Posterior cingulate gyrus (tissue), 11 donors: ENCODE results near the gene FKBP11.

Source experiments
- DNase-seq, 10 donors: peaks; one replicate each; pipeline versions ENCODE4 v3.0.0 to v3.0.0-alpha.2; 2020 to 2021; ENCODE audit warnings: mixed read lengths in 3 of 10
- intact Hi-C: fragments of 100-400 bp; cut with DNase I; formaldehyde crosslinking; loops from one replicate; pipeline ENCODE4 v1.15.1; 2023

FKBP11 gene

DNA sequence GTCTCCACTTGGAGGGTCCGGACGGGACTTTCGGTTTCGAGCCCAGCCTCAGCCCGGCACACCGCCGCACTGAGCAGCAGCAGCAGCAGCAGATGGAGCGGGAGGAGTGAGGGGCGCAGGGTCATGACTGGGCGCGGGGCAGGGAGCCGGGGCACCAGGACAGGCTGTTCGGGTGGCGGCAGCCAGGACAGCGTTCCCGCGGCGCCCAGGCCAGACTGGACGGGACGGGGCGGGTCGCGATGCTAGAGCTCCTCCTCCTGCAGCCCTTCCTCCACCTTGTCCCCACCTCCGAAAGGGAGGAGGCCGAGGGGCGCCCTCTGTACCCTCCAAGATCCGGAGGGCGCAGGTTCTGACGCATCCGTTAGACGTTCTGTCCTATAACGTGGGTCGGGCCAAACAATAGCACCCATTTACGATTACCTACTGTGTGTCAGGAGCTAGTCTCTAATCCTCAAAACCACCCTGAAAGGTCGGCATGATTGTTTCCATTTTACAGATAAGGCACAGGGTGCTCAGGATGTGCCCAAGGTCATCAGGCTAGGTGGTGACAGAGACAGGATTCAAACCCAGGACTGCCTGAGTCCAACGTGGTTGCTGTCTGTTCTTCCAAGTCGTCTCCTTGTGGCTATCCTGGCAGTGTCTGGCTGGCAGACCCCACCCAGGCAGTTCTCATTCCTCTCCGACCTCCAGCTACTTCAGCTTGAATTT is at the start of gene FKBP11:
Gene FKBP11 (minus strand): TSS at position 189 of the 708 bp plus-strand sequence. CDS start 64 bp downstream, at position 125.
- intact Hi-C loops, result no loop called here
- peak; percentile 22 to 92 (median 40) for DNase-seq

DNA sequence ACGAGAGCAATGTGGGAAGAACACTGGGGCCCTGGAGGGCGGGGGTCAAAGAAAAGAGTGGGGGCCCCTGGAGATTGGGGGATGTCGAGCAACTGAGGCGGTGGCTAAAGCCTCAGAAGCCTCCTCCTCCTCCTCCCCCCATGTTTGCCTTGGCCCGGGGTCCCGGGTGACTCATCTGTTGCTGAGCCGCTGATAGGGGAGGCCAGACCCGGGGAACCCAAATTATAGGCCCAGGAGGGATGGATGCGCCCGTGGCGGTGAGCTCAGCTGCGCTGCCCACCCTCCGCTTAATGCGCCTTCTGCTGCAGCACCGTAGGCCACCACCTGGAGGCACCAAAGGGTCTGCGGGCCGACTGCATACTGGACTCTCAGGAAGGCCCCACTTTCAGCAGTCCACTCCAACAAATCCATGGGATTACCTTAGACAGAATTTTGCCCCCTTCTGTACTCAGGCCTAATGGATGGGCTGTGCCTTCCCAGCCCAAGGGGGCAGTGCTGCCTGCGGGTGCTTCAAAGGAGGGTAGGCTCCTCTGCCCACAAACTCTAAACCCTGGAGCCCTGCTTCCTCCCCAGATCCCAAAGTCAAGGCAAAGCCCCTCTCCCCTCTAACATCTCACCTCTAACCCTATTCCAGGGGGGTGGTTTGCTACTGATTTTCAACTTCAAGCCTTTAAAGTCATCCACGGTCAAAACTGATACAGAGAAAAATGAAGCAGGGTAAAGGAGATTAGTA is 48.8 kb upstream of the FKBP11 start:
- intact Hi-C loops, result no loop called here
- peak in 1 of 10 donors; percentile 54 for DNase-seq

DNA sequence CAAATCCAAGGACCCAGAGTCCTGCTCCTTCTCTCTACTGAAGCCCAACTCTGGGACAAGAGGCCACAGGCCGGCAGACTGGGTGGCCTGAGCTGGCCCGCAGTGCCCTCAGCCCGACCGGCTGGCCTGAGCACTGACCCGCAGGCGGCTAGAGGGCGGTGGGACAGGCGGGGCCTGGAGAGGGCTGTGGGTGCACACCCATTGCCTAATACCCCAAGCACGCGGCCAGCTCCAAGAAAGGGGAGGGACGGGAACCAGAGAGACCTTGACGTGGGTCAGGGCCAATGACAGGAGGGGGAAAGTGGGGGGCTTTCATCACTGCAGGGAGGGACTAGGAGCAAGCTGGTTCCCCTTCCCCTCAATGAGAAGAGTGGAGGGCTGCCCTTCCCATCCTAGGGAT is 48.2 kb upstream of the FKBP11 start:
- intact Hi-C loops, result no loop called here
- no peak for DNase-seq

DNA sequence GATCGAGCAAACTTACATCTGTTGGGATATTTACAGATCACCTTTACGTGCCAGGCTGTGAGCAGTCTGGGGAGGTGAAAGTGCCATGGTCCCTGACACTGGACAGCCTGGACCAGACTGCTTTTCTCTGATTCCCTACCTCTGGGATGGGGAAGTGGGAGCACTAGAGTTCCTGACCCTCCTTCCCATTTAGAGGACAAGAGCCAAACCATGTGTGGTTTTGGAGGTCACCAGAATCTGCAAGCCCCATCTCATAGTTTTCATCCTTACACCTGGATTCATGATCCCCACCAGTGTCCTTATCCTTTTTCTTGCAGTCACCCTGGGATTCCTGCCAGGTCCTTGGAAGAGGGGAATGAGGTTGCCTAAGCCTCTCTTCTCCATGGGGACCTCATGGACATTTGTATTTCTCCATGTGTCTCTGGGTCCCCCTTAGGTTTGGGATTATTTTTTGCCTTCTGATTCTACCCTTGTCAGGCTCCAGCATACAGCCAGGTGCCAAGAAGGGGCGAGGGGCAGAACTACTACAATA is 47.7 kb upstream of the FKBP11 start:
- DNase-seq, result no peak
- intact Hi-C loops, result no loop called here

DNA sequence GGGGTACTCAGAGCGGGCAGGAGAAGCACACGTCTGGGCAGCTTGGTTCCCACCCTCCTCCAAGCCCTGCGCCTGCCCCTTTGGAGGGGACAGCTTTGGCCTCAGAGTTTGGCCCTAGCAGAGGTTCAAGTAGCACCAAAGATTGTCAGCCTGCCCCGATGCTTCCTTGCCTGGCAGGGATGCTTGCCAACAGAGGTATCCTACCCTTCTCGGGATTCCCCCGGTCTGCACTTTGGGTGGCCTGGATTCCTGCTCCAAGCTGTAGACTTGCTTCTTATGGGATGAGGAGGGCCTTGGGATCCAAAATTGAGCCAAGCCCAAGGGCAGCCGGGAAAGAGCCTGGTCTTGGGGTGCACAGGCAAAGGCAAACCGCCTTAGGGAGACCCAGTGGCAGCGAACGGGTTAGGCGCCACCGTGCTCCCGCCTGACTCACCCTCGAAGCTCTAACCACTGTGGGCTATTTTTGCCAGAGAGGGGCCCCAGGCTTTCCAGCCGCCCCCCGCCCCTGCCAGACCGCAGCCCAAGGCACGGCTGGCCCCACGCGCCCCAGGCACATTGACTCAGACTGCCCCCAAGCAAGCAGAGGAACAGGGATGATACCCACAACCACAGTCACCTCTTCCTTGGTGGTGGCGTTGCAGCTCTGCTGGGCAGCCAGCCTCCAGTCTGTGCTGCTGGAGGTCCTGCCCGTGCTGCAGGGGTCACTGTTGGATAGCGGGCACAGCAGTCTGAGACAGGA is 47.1 kb upstream of the FKBP11 start:
- no peak for DNase-seq
- intact Hi-C loops, result no loop called here

DNA sequence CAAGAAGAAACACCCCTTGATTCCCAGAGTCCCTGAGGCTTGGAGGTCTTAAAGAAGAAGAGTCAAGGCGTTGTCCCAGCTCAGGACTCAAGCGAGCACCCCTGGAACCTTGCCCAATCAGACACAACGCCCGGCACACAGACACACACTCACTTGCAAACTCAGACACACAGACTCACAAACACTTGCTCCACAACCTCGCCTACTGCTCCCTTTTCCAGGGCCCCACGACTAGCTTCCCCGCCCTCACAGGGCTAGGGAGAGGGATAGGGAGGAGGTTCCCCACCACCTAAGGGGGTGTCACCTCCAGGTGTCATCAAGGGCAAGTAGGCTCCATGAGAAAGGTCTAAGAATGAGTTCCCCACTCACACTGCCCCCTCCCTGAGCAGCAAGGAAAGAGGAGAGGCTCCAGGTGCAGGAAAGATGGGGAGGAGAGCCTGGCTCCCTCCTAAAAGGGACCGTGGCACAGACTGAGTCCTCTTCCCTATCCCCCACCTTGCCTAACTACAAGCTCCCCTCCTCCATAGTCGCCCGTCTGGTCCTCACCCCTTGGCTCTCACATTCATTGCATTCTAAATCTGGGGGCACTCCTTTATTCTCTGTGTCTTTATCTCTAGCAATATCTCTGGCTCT is 45.5 kb upstream of the FKBP11 start:
- intact Hi-C loops, result no loop called here
- DNase-seq, result no peak

DNA sequence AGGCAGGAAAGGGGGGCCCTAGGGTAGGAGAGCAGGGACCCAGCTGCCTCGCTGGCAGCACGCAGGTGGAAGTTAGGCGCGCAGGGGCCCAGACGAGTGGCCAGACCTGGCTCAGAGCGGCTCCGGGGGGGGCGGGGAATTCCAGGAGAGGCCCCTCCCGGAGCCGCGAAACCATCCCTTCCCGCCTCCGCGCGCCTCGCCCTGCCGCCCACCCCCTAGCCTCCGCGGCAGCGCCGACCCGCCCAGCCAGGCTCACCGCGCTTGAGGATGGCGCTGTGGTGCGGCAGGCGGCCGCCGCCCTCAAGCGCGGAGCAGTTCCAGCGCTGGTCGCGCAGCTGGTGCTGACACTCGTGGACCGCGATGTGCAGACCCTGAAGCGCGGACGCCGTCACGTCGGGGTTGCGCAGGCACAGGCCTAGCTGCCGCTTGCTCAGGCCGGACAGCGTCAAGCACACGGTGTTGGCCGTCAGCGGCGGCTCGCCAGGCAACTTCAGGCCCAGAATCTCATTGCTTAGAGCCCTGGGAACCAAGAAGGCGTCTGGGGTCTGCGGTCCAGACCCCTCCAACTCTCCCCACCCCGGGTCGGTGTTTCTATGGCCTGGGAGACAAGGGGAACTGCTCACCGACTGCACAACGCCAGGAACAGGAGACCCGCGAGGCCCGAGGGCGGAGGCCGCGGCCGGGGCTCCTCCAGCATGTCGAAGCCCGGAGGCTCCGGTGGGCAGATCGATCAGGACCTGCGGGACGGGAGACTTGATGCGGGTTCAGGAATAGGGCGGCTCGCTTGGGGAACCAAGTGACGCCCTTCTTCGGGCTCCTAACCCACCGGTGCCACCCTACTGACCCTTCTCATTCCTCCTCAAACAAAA is 44.8 kb upstream of the FKBP11 start:
- peak in 1 of 10 donors; percentile 90 for DNase-seq
- intact Hi-C loops, result no loop called here

DNA sequence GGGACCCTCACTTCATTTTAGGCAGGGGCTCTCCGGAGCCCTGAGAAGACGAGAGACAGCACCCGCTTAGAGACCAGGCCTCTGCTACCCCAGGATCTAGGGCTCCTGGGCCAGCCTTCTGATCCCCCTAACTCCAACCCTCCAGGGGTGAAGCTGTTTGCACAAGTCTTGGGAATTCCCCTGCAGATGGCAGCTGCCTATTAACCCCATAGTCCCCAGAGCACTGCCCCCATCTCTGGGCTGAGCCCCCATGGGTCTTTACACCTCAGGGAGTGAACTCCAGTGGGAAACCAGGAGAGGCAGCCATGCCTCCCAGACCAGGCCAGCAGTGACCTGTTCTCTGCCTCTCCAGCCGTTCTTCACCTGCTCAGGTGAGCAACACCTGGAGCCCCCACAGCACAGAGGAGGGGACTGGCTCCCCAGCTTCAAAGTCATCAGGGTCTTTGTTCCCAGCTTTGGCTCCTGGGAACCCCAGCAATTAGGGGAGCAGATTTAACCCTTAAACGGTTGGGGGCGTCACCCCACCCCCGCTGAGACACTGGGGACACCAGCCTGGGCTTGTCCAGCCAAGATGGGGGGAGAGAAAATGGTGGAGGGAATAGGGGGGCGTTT is 44.0 kb upstream of the FKBP11 start:
- intact Hi-C loops, result no loop called here
- DNase-seq, result no peak

DNA sequence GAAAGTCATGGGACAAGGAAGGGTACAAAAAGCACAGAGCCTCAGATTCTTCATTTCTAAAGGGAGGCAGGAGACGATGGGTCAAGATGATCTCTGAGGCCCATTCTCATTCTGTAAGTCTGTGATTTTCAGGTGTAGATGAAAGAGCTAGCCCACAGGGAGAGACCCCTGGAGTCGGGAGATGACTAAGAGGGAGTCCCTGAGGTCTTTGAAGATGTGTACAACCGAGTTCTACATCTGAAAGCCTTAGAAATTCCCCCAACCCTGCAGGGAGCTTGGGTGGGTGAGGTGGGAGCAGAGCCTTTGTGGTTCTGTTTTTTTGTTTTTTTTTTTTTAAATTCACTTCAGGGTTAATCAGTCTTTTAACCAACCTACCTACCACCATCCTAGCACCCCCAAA is 43.2 kb upstream of the FKBP11 start:
- no peak for DNase-seq
- intact Hi-C loops, result no loop called here

DNA sequence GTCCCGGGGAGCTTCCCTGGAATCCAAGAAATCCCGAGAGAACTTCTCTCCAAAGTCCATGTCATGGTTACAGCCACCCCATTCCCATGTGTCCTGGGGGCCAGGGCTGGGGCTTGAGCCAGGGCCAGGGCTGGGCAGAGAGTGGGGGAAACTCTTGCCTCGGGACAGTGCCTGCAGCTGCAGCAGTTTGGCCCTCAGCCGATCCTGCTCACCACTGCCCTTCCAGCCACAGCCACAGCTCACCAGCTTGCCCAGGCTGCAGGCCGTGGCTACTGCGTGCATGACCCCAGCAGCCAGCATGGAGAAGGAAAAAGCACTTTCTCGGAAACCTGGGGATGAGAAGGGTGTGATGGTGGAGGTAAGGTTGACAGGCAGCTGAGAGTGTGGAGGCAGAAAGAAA is 42.7 kb upstream of the FKBP11 start:
- intact Hi-C loops, result no loop called here
- DNase-seq, result no peak

DNA sequence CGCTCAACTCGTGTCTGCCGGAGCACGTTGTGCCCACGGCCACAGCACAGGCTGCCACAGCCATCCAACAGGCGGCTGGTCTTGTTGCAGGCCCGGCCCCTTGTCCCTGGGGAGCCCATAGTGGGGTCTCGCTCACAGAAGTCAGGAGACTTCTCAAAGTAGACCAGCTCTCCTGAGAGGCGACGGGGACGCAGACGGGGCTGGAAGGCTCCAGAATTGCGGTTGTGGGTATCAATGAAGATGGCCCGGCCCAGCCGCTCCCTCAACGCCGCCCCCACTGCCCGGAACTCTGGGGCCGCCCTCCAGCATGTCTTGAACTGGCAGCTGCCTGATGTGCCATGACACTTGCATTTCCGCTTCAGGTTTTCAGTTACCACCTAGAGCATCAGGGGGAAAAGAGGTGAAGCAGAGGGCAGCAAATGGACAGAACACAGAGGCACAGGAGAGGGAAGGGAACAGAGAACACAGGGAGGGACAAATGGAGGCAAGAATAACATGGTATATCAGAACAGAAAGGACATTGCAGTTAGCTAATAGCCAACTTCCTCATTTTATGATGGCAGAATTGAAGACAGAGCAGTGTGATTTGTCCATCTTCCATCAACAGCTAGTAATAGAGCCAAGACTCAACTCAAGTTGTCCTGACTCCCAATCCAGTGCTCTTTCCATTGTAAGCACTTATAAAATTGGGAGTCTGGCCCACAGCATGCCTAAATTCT is 41.0 kb upstream of the FKBP11 start:
- intact Hi-C loops, result no loop called here
- no peak for DNase-seq

DNA sequence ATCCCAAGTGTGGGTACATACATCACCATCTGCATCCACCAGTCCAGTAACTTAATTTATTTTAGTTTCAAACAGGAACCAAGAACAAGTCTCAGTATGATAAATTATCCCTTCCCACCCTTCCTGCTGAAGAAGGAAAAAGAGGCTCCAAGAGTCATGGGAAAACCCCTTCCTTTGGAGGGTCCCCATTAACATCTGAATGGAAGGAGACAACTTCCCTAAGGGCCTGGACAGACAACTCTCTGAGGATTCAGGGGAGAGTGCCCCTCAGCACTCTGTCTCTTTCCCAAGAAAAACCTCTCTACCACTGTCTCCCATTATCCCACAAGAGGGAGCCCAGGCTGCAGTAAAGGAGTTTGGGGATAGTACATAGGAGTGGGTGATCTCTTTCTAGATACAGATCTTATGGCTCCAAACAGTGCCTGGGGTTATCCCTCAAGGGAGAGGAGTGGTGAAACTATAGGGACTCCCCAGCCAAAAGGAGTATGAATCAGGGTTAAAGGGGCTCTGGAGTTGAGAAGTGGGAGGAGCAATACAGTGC is 40.1 kb upstream of the FKBP11 start:
- intact Hi-C loops, result no loop called here
- peak in 1 of 10 donors; percentile 8 for DNase-seq

DNA sequence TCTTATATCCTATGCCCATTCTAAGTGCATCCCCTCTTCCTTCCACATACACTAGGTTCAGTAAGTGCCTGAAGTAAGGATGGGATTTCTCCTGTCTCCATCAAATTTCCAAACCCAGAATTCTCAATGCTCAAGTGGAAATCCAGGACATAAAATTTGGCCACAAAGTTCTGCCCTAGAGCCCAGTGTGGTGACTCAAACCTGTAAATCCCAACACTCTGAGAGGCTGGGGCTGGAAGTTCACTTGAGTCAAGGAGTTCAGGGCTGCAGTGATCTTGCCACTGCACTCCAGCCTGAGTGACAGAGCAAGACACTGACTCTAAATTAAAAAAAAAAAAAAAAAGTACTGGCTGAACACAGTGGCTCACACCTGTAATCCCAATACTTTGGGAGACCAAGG is 36.5 kb upstream of the FKBP11 start:
- DNase-seq, result no peak
- intact Hi-C loops, result no loop called here

DNA sequence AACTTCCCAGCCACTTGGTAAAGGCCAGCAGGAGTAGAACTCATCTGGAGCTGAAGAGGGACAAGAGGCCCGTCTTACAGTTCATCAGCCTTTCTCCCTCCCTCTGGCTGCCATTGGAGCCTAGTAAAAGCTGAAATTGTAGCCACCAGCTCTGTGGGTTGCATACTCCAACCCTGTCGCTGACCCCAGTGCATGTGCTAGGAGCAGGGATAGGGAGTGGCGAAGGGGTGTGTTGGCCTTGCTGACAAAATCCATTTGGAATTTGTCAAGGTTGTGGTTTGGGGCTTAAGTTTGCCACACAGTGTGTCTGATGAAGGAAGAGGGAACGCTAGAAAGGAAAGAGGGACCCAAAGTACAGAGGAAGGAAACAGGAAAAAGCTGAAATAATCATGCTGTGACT is 36.0 kb upstream of the FKBP11 start:
- intact Hi-C loops, result no loop called here
- no peak for DNase-seq

DNA sequence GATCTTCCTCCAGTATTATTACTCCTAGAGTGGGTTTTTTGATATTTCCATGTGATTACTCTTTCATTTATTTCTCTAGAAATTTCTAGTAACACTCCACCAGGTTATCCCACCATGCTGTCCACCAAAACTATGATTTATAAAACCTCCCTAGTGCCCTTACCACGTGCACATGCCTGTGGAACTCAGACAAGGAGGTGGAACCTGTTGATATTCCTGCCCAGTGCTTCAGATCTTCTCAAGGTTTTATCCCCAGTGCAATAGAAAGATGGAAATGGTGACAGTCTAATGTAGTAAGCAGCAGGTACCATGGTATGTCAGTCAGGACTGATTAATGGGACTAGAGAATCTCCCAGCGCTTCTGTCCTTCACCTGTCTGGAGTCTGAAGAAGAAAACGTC is 35.5 kb upstream of the FKBP11 start:
- no peak for DNase-seq
- intact Hi-C loops, result loop anchor here (1.0 kb wide), 1 partner anchor 28 kb away; no protein-coding TSS in a partner anchor

DNA sequence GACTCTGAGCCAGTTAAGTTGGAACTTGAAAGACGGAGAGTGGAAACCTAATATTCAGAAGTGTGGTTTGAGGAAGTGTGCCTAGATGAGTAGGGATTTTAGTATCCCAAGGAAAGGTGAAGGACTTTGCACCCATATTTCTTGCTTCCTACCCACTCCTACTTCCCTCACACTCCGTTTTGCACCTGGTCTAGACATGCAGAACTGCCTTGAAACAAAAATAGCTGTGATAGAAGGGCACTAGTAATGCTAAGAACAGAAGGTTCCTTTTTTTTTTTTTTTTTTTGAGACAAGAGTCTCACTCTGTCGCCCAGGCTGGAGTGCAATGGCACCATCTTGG is 32.7 kb upstream of the FKBP11 start:
- no peak for DNase-seq

DNA sequence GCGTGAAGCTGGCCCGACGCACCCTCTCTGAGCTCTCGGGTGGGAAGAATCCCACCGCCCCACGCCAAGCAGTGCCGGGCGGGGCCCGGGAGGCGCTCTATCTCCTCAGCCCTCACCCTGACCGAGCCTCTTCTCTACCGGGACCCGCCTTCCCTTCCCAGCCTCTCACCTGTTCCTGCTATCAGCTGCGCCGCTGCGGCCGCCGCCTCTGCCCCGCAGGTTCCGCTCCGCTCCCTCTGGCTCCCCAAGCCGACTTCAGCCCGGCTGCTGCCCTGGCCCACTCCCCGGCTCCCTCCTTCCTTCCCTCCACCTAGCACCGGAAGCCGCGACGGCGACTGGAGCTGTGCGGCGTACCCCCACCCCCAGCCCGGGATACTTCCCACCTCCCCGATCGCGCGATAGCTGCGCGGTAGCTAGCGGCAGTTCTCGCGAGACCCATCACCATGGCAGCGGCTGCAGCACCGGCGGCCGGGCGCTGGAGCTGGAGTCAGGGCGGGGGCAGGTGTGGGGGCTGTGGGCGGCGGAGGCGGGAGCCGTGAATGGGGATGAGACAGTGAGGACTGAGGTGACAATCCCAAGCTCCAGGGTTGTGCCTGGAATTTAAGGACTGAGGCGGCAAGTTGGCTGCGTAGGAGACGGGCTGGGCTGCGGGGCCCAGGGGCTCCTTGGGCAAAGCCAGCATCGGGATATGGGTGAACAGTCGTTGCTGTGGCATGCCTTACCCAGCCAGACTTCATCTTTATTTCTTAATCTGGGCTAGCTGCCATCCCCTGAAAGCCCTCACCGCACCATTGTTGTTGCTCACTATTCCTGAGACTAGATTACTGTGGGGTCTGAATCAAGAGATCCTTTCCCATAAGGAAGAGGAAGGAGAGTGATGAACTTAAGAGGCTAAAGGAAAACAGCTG is 32.1 kb upstream of the FKBP11 start, which contains the start of gene ARF3:
Gene ARF3 (minus strand): TSS at position 347 of the 908 bp plus-strand sequence. CDS start 16,392 bp downstream, outside the sequence.
- DNase-seq, result peak; percentile 85 to 98 (median 90)
- intact Hi-C loops, result no loop called here

More for the DNA sequence above, 32.7 kb upstream of the FKBP11 start:
- intact Hi-C loops, result no loop called here
